Adrenal gland (tissue), 12 donors: ENCODE measurements around the gene PTX4. TPM values are rescaled to one million over a fixed set of nuclear protein-coding genes. Genes with fewer than 3 reads are reported as not detected.
A peak's percentile ranks its signal among the peaks of the same experiment; 100 is the strongest.

Source experiments
- DNase-seq, 7 donors: peaks; one replicate each; pipeline ENCODE4 v3.0.0-alpha.2; 2019 to 2020
- H3K27ac ChIP-seq, 5 donors: fragments of 200-600 bp; sonication (generic) in 4 of 5; 1 replicate in 3 of 5; 2 replicates in 2 of 5; pipeline versions ENCODE4 v1.5.1 to v1.8.0; 2016 to 2020; ENCODE audit warnings: mild to moderate bottlenecking in 1 of 5
- H3K27me3 ChIP-seq: fragments of 200-600 bp; 2 replicates; pipeline ENCODE4 v1.8.0; 2021
- H3K36me3 ChIP-seq, 2 donors: fragments of 200-600 bp; replicated peaks in 1 of 2; 1 replicate in 1 of 2; 2 replicates in 1 of 2; pipeline versions ENCODE4 v1.5.1 to v1.8.0; 2018 to 2022
- H3K4me1 ChIP-seq, 2 donors: fragments of 200-600 bp; replicated peaks in 1 of 2; 1 replicate in 1 of 2; 2 replicates in 1 of 2; pipeline versions ENCODE4 v1.5.1 to v1.8.0; 2018 to 2021
- H3K4me3 ChIP-seq, 4 donors: fragments of 200-600 bp; sonication (generic) in 3 of 4; one replicate each; pipeline ENCODE4 v1.5.1; 2016 to 2018
- H3K9me3 ChIP-seq, 3 donors: fragments of 200-600 bp; sonication (generic) in 1 of 3; replicated peaks in 1 of 3; 1 replicate in 2 of 3; 2 replicates in 1 of 3; pipeline versions ENCODE4 v1.5.1 to v1.8.0; 2016 to 2021
- POLR2A ChIP-seq, 2 donors: fragments of 450-650 bp; IDR thresholded peaks; one replicate each; pipeline ENCODE4 v1.6.1; 2017; ENCODE audit warnings: antibody characterized with exemption in 2 of 2, mild to moderate bottlenecking in 2 of 2, moderate library complexity in 1 of 2
- WGBS, 4 donors: extraction: QIAGEN DNeasy Blood & Tissue Kit in 2 of 4; methylation state at CpG; one replicate each; pipeline versions ENCODE4 v1.1.5 to v1.1.7; 2013 to 2017; 5-methylcytosine and 5-hydroxymethylcytosine counted together
- intact Hi-C, 2 donors: fragments of 100-400 bp; cut with DNase I; formaldehyde crosslinking; loops; one replicate each; pipeline versions ENCODE4 v1.14.1 to v1.15.0; 2022 to 2023
- polyA plus RNA-seq, 3 donors: library from polyadenylated mRNA; stranded (reverse); fragments of 200-250 nt in 2 of 3; fragments of 350-450 nt in 1 of 3; fragmentation: Illumina TruSeq in 1 of 3; extraction: RNeasy Lipid Tissue Mini Kit (QIAGEN cat#74804) in 1 of 3; gene quantifications; one replicate each; pipeline ENCODE4 v1.2.3, GENCODE V29; 2013 to 2014
- total RNA-seq, 9 donors: library from RNA; depleted of rRNA in 4 of 9; stranded (reverse); fragments of >200 nt in 4 of 9; fragments of 120-200 nt in 1 of 9; fragmentation: NEBNext Ultra II Directional in 1 of 9; extraction: Animal tissue kit (Norgen Biotek cat#: 25700) in 1 of 9; gene quantifications; one replicate each; pipeline versions ENCODE4 v1.1.0 to v1.2.4, GENCODE V29; 2013 to 2023
- TF ChIP-seq, protein P1 (sequence below), 6 experiments: fragments of 450-650 bp in 4 of 6; fragments of 200-600 bp in 2 of 6; sonication (generic) in 1 of 6; IDR thresholded peaks; 1 replicate in 5 of 6; 2 replicates in 1 of 6; pipeline versions ENCODE4 v1.5.1 to v1.8.0; 2016 to 2021; ENCODE audit warnings: antibody characterized with exemption in 6 of 6, mild to moderate bottlenecking in 2 of 6, moderate library complexity in 1 of 6
- donor health status: healthy with polysubstance abuse.
- donor health status: Bipolar disorder and iron deficiency.
- donor health status: DM: yes; HTN: yes; CAD: no.
- donor health status: DM: no; HTN: no; CAD: no.
- donor health status: DM: no; HTN: no; CAD: no.
- donor health status: DM: yes; HTN: yes; CAD: no.

Gene PTX4
- total and polyA plus RNA-seq, 12 donors, result 0.16 to 1.4 (median 0.57) TPM; not detected in 4

DNA sequence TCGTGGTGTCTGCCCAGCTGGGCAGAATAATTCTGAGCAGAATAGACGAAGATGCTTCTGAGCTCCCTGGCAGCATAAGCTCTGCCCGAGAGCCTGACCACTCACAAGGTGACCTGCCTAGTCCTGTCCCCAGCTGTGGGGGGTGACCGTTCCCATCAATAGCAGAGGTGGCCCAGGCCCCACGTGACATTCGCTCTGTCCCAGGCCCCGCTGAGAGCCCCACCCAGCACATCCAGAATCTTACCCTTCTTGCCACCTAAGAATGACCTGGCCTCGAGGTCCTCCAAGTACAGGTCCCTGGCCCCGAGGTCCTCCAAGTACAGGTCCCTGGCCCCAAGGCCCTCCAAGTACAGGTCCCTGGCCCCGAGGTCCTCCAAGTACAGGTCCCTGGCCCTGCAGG, 44.0 kb upstream of the PTX4 start:
- H3K4me1 ChIP-seq, result peaks cover 10 to 45% of the 10 kb centered on the region in 2 donors
- H3K27me3 ChIP-seq, result no peaks in the 10 kb centered on the region
- no peak for TF ChIP-seq POLR2A (IDR thresholded peaks at IDR 0.05)
- TF ChIP-seq, protein P1, sequence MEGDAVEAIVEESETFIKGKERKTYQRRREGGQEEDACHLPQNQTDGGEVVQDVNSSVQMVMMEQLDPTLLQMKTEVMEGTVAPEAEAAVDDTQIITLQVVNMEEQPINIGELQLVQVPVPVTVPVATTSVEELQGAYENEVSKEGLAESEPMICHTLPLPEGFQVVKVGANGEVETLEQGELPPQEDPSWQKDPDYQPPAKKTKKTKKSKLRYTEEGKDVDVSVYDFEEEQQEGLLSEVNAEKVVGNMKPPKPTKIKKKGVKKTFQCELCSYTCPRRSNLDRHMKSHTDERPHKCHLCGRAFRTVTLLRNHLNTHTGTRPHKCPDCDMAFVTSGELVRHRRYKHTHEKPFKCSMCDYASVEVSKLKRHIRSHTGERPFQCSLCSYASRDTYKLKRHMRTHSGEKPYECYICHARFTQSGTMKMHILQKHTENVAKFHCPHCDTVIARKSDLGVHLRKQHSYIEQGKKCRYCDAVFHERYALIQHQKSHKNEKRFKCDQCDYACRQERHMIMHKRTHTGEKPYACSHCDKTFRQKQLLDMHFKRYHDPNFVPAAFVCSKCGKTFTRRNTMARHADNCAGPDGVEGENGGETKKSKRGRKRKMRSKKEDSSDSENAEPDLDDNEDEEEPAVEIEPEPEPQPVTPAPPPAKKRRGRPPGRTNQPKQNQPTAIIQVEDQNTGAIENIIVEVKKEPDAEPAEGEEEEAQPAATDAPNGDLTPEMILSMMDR (IDR thresholded peaks at IDR 0.05), result no peak
- peak overlapping the region in 4 of 5 donors; percentile 65 to 97 (median 81) for H3K27ac ChIP-seq
- H3K9me3 ChIP-seq, result no peaks in the 10 kb centered on the region
- DNase-seq, result no peak
- peak overlapping the region in 1 of 4 donors; percentile 56 for H3K4me3 ChIP-seq
- peaks cover 0 to 11% of the 10 kb centered on the region in 2 donors for H3K36me3 ChIP-seq
- 70 to 82% (median 70%) methylated on average over 2 to 10 of the region's 10 CpGs for WGBS, 4 donors
- intact Hi-C loops, result no loop called here

DNA sequence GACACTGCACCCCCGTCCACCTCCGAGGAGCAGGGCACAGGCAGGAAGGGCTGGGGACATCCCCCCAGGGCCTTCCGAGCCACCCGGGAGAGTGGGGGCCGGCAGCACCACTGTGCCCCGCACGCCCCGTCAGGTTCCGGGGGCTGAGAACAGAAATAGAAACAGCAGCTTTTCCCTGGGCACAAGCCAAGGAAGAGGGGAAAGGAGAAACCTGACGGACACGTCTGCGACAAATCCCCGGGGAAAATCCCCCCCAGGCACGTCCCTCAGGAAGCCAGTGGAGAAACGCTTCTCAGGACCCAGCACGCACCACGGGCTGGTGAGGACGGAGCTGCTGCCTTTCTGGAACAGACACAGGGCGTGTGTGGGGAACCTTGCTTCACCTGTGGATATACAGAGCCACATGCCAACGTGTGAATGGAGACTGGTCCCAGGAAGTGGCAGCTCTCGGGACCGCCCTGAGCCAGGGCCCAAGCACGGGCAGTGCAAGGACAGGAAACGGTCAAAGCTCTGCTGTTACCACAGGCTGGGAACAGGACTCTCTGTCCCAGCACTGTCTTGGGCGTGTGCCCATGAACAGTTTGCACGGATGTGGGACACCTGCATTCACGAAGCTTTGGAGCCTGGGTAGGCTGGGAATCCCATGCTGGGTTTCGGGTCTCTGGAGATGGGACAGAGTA, 43.5 kb upstream of the PTX4 start:
- H3K4me3 ChIP-seq, result peak overlapping the region in 1 of 4 donors; percentile 56
- peaks cover 0 to 6% of the 10 kb centered on the region in 2 donors for H3K36me3 ChIP-seq
- peak in 4 of 7 donors; percentile 63 to 92 (median 65) for DNase-seq
- H3K27me3 ChIP-seq, result no peaks in the 10 kb centered on the region
- H3K9me3 ChIP-seq, result no peaks in the 10 kb centered on the region
- no peak for TF ChIP-seq POLR2A (IDR thresholded peaks at IDR 0.05)
- TF ChIP-seq, protein P1 (IDR thresholded peaks at IDR 0.05), result no peak
- H3K4me1 ChIP-seq, result peaks cover 13 to 43% of the 10 kb centered on the region in 2 donors
- intact Hi-C loops, result no loop called here
- peak overlapping the region; percentile 39 to 97 (median 79) for H3K27ac ChIP-seq
- 49 to 70% (median 63%) methylated on average over 19 to 28 of the region's 28 CpGs for WGBS, 4 donors

DNA sequence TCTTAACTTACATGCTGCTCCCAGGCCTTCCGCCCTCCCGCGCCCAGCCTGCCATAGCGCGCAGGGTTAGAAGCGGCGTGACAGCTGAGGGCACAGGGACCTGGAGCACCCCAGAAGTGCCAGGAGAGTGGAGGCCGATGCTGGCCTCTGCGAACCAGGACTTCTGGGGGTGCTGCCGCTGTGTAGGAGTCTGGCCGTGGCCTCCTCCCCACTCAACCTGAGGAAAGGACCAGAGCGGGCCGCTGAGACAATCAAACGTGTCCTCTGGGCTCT, 42.8 kb upstream of the PTX4 start:
- DNase-seq, result peak in 1 of 7 donors; percentile 19
- 51 to 87% (median 80%) methylated on average over 2 to 14 of the region's 14 CpGs for WGBS, 4 donors
- Histone ChIP-seq H3K4me1 (peaks cover 13 to 37% of the 10 kb centered on the region in 2 donors), H3K4me3 (peak overlapping the region in 1 of 4 donors; percentile 29), H3K36me3 (peaks cover 0 to under 1% of the 10 kb centered on the region in 2 donors), H3K9me3 (no peaks in the 10 kb centered on the region), H3K27ac (peak overlapping the region; percentile 39 to 97 (median 79)), H3K27me3 (no peaks in the 10 kb centered on the region)
- TF ChIP-seq POLR2A (IDR thresholded peaks at IDR 0.05), result no peak
- TF ChIP-seq, protein P1 (IDR thresholded peaks at IDR 0.05), result no peak
- intact Hi-C loops, result no loop called here

DNA sequence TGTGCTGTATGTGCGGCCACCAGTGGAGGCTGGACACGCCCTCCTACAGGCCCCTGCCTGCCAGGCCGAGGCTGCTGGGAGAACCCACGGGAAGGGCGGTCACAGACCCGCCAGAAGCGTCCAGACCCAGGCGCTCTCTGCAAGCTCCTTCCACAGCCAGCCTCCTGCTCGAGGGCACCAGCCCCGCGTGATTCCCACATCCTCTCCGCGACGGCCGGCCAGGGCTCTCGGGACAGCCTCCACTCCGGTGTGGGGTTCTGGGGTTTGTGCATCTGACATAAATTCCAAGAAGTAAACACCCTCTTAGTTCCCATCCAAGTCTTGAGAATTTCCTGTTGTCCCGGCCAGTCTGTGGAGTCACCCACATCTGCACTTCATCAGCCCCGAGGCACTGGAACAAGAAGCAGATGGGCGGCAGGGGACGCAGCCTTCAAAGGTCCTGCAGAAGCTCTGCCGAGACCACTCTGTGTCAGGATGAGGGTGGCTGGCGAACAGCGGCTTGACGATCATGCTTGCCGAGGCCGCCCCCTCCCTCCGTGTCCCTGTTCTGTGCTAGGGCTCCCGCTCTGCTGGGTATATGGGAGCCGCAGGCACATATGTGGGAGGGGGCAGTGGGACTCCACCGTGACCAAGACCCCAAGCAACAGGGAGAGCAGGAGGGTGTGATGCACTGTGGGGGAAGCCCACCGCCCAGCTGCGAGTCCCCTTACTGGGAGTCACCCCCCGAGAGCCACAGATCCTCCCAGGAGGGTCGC, 42.3 kb upstream of the PTX4 start:
- Histone ChIP-seq H3K9me3 (no peaks in the 10 kb centered on the region), H3K27me3 (no peaks in the 10 kb centered on the region), H3K4me1 (peaks cover 13 to 37% of the 10 kb centered on the region in 2 donors), H3K27ac (peak overlapping the region in 4 of 5 donors; percentile 65 to 97 (median 81)), H3K36me3 (no peaks in the 10 kb centered on the region), H3K4me3 (peak overlapping the region in 1 of 4 donors; percentile 29)
- TF ChIP-seq, protein P1 (IDR thresholded peaks at IDR 0.05), result no peak
- no peak for TF ChIP-seq POLR2A (IDR thresholded peaks at IDR 0.05)
- 62 to 73% (median 67%) methylated on average over 15 to 35 of the region's 35 CpGs for WGBS, 4 donors
- DNase-seq, result peak in 3 of 7 donors; percentile 35 to 82 (median 49)
- intact Hi-C loops, result no loop called here
